Measurements from ENCODE around the gene CTSV.

GRCh38 chr9:97045300-97045699 lies 6.4 kb upstream of the CTSV start:
- TF ChIP-seq CTCF (IDR thresholded peaks at IDR 0.05; ENCODE audit: low read length) = no peak
- no peak for TF ChIP-seq EZH2 (optimal IDR thresholded peaks at IDR 0.05; ENCODE audit: low read depth, low read length)
